Skeletal muscle tissue (tissue), 4 donors: ENCODE data around the gene GRID2IP. TPM values are rescaled to one million over a fixed set of nuclear protein-coding genes. Genes with fewer than 3 reads are reported as not detected.
"Not testable (repeated sequence)": the region's sequence is repeated elsewhere in the genome, so short reads cannot be mapped to it uniquely, and the experiment has no call there.

Experiments used
- H3K27ac ChIP-seq: one replicate; pipeline ENCODE4 v1.7.0; 2013; ENCODE audit warnings: mild to moderate bottlenecking, low read depth, low read length, inconsistent platforms
- H3K27me3 ChIP-seq, 3 donors: one replicate each; pipeline ENCODE4 v1.7.0; 2013; ENCODE audit warnings: low read length in 3 of 3; ENCODE audit not compliant: control insufficient read depth in 3 of 3, insufficient read depth in 3 of 3
- H3K36me3 ChIP-seq, 3 donors: one replicate each; pipeline ENCODE4 v1.7.0; 2013; ENCODE audit warnings: low read length in 3 of 3; ENCODE audit not compliant: control insufficient read depth in 3 of 3, insufficient read depth in 3 of 3
- H3K4me1 ChIP-seq, 3 donors: one replicate each; pipeline ENCODE4 v1.7.0; 2013; ENCODE audit warnings: low read length in 3 of 3, mild to moderate bottlenecking in 3 of 3; ENCODE audit not compliant: control insufficient read depth in 3 of 3, insufficient read depth in 3 of 3
- H3K4me3 ChIP-seq, 3 donors: one replicate each; pipeline ENCODE4 v1.7.0; 2013; ENCODE audit warnings: low read length in 3 of 3
- H3K9ac ChIP-seq, 3 donors: one replicate each; pipeline ENCODE4 v1.7.0; 2013; ENCODE audit warnings: low read length in 3 of 3, mild to moderate bottlenecking in 3 of 3, moderate library complexity in 2 of 3, low read depth in 1 of 3
- H3K9me3 ChIP-seq, 3 donors: one replicate each; pipeline ENCODE4 v1.7.0; 2013; ENCODE audit warnings: low read length in 3 of 3; ENCODE audit not compliant: control insufficient read depth in 3 of 3
- total RNA-seq: library from RNA; depleted of rRNA; stranded (reverse); fragments of >200 nt; gene quantifications from one replicate; pipeline ENCODE4 v1.2.3, GENCODE V29; 2014
- donor health status: Osteomylitis.

GRID2IP gene
- total RNA-seq, 1 donor from 2014 or later = not detected

DNA sequence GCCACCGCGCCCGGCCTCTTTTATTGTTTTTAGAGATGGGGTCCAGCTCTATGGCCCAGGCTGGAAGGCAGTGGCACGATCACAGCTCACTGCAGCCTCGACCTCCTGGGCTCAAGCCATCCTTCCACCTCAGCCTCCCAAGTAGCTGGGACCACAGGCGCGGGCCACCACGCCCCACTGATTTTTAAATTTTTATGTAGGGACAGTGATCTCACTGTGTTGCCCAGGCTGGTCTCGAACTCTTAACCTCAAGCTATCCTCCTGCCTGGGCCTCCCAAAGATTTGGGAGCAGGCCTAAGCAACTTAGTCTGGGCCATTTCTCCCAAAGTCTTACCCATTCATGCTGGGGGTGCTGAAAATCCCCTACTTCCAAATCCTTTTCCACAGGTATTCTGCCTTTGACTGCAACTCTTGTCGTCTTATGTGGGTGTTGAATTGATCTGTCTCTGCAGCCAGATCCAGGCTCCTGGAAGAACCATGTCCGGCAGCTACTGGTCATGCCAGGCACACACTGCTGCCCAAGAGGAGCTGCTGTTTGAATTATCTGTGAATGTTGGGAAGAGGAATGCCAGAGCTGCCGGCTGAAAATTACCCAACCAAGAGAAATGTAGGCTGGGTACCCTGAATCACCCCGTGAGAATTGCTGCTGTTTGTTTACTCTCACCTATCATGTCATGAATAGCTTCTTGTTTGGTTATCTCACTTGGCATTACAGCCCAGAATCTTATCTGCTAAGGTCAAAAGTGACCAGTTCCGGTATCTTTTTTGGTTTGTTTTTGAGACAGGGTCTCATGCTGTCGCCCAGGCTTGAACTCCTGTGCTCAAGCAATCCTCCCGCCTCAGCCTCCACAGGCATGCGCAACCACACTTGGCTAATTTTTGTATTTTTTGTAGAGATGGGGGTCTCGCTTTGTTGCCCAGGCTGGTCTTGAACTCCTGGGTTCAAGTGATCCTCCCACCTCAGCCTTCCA is 27.1 kb upstream of the GRID2IP start:
- Histone ChIP-seq H3K9ac (peak overlapping the region in 1 of 3 donors; percentile 92), H3K27me3 (peaks cover 0 to 4% (median 2%) of the 10 kb centered on the region in 3 donors), H3K27ac (peak overlapping the region; percentile 93), H3K4me3 (peak overlapping the region in 1 of 3 donors; percentile 83), H3K36me3 (peaks cover 28 to 32% (median 31%) of the 10 kb centered on the region in 3 donors), H3K4me1 (peaks cover 0 to 8% (median 3%) of the 10 kb centered on the region in 3 donors), H3K9me3 (no peaks in the 10 kb centered on the region)

GRCh38 chr7:6577369-6578113 is 26.3 kb upstream of the GRID2IP start, which contains the start of gene ZDHHC4:
Gene ZDHHC4 (plus strand): TSS chr7:6577454. CDS start chr7:6580562, 3,108 bp downstream.
- Histone ChIP-seq H3K27me3 (peaks cover 0 to 4% (median 2%) of the 10 kb centered on the region in 3 donors), H3K9me3 (no peaks in the 10 kb centered on the region), H3K9ac (peak within 1 kb of the TSS; percentile 90 to 92 (median 91)), H3K36me3 (peaks cover 21 to 28% (median 26%) of the 10 kb centered on the region in 3 donors), H3K27ac (peak within 1 kb of the TSS; percentile 93), H3K4me3 (peak within 1 kb of the TSS; percentile 77 to 83 (median 80)), H3K4me1 (peaks cover 0 to 8% (median 3%) of the 10 kb centered on the region in 3 donors)

DNA sequence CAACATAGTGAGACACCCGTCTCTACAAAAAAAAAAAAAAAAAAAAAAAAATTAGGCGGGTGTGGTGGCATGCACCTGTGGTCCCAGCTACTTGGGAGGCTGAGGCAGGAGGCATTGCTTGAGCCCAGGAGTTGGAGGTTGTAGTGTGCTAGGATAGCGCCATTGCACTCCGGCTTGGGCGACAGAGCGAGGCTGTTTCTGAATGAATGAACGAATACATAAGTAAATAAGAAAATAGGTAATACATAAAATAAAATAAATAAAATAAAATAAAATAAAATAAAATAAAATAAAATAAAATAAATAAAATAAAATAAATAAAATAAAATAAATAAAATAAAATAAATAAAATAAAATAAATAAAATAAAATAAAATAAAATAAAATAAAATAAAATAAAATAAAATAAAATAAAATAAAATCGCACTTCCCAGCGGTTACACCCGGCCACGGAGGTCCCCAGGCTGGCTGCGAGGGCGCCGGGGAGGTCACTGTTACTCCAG is 25.7 kb upstream of the GRID2IP start:
- Histone ChIP-seq H3K9ac (peak overlapping the region in 1 of 3 donors; percentile 90), H3K4me3 (peak overlapping the region; percentile 77 to 83 (median 80))
- H3K9me3 ChIP-seq = not testable (repeated sequence)

GRCh38 chr7:6576024-6576866 is 25.0 kb upstream of the GRID2IP start:
- peak overlapping the region; percentile 56 to 67 (median 59) for H3K4me3 ChIP-seq
- no peak overlapping the region for H3K9ac ChIP-seq

More for the DNA sequence above, 25.7 kb upstream of the GRID2IP start:
- H3K27me3 ChIP-seq, H3K4me1 ChIP-seq: not testable (repeated sequence)
- Histone ChIP-seq H3K36me3 (peaks cover 15 to 23% (median 21%) of the 10 kb centered on the region in 3 donors), H3K27ac (peak overlapping the region; percentile 93)

DNA sequence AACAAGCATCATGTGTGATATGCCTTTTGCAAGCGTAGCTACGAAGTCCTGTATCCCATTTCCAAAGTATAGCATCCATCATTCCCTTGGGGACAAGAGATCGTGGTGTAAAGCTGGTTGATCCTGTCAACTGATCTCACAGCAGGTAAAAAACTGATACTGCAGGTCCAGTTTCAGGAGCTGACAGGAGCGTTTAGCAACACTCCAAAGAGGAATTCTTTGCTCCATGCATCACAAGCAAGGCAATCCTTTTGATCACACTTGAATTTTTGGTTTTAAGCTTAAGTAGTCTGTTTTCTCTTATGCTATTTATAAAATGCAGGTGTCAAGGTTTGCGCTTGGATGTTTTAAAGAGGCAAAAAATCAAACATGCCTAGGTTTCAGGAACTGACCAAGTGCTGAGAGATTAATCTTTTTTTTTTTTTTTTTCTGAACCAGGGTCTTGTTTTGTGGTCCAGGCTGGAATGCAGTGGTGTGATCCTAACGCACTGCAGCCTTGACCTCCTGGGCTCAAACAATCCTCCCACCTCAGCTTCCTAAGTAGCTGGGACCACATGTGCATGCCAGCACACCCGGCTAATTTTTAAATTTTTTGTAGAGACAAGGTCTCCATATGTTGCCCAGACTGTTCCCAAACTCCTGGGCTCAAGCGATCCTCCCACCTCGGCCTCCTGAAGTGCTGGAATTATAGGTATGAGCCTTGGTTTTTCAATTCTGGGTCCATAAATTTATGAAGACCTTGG is 24.2 kb upstream of the GRID2IP start:
- Histone ChIP-seq H3K4me3 (no peak overlapping the region), H3K27ac (no peak overlapping the region), H3K9ac (no peak overlapping the region), H3K9me3 (no peaks in the 10 kb centered on the region), H3K27me3 (peaks cover 0 to 4% (median 2%) of the 10 kb centered on the region in 3 donors), H3K36me3 (peaks cover 6 to 8% (median 7%) of the 10 kb centered on the region in 3 donors), H3K4me1 (peaks cover 0 to 8% (median 3%) of the 10 kb centered on the region in 3 donors)

More at GRCh38 chr7:6576024-6576866, 25.0 kb upstream of the GRID2IP start:
- Histone ChIP-seq H3K4me1 (peaks cover 0 to 8% (median 3%) of the 10 kb centered on the region in 3 donors), H3K27me3 (peaks cover 0 to 4% (median 2%) of the 10 kb centered on the region in 3 donors), H3K9me3 (no peaks in the 10 kb centered on the region), H3K36me3 (peaks cover 11 to 16% (median 15%) of the 10 kb centered on the region in 3 donors), H3K27ac (no peak overlapping the region)

GRCh38 chr7:6571160-6571779 is 20.0 kb upstream of the GRID2IP start:
- H3K27ac ChIP-seq = no peak overlapping the region
- H3K4me3 ChIP-seq = no peak overlapping the region
- peaks cover 0 to 4% (median 2%) of the 10 kb centered on the region in 3 donors for H3K27me3 ChIP-seq
- no peaks in the 10 kb centered on the region for H3K4me1 ChIP-seq
- no peaks in the 10 kb centered on the region for H3K9me3 ChIP-seq
- H3K36me3 ChIP-seq = no peaks in the 10 kb centered on the region
- H3K9ac ChIP-seq = no peak overlapping the region

DNA sequence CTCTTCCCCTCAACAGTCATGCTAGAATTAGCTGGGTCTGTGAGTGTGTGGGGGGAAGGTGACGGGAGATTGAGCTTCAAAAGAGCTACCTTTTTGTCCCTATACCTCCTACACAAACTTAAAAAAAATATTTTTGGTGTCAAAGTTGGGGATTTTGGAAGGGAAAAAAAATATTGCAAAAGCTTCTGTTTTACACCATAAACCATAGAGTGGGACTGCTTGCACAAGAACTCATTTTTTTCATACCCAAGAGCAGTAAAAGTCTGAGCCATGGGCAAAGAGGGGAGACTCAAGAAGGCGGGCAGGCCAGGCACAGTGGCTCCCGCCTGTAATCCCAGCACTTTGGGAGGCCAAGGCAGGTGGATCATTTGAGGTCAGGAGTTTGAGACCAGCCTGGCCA is 16.6 kb upstream of the GRID2IP start:
- H3K4me1 ChIP-seq = no peaks in the 10 kb centered on the region
- H3K27ac ChIP-seq = no peak overlapping the region
- H3K4me3 ChIP-seq = no peak overlapping the region
- no peaks in the 10 kb centered on the region for H3K9me3 ChIP-seq
- peaks cover 0 to 3% (median 0%) of the 10 kb centered on the region in 3 donors for H3K27me3 ChIP-seq
- H3K36me3 ChIP-seq = no peaks in the 10 kb centered on the region
- H3K9ac ChIP-seq = no peak overlapping the region

DNA sequence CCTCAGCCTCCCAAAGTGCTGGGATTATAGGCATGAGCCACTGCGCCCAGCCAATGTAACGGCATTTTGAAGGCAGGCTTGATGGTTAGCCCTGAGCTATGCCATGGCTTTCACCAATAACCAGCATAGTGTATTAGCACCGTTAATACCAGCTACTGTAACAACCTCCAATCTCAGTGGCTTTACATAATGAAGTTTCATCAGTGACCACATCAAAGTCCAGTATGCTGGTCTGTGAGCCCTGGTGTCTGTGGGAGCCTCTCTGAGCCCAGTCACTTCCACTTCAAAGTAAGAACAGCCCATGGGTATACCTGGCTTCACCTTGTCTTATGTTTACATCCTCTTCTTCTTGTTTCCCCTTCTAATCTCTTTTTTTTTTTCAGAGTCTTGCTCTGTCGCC is 14.4 kb upstream of the GRID2IP start:
- Histone ChIP-seq H3K9me3 (no peaks in the 10 kb centered on the region), H3K4me1 (no peaks in the 10 kb centered on the region), H3K9ac (no peak overlapping the region), H3K27me3 (peaks cover 0 to 3% (median 0%) of the 10 kb centered on the region in 3 donors), H3K36me3 (no peaks in the 10 kb centered on the region), H3K4me3 (no peak overlapping the region), H3K27ac (no peak overlapping the region)
